HPDE6-E6E7 (cell line): Measurements from ENCODE around the gene NRL.

Experiments
- DNase-seq: peaks from one replicate; pipeline ENCODE4 v3.0.0; 2011; ENCODE audit warnings: missing footprints; ENCODE audit errors: extremely low spot score

Gene NRL

DNA sequence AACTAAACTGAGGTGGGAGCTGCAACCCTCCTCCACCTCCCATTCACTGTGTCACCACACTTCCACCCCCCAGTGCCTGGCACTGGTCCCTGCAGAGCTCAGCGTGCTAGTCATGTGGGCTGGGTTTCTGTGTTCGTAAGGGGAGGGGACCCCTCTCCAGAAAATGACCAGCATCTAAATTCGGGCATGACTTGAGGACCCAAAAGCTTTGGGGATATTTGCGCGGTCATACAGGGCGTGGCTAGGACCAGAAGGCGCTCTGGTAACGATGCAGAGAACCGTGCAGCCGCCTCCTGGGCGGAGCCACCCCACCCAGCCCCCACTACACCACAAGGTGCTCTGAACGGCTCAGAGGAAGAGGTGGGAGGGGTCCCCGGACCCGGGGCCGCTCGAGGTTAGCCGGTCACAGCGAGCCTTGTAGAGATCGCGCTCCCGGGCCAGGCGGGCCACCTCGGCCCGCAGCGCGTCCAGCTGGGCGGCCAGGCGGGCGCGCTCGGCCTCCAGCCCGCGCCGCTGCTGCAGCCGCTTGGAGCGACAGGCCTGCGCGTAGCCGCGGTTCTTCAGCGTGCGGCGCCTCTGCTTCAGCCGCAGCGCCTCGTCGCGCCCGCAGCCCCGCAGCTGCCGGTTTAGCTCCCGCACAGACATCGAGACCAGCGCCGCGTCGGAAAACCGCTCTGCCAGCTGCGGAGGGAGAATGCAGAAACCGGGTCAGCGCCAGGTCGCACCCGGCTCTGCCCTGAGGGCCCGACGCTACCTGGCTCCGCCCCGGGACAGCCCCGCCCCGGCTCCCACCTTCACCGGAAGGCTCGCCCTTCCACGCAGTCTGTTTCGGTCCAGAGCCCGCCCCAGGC lies 33.6 kb downstream of the NRL start:
- DNase-seq = peak; percentile 51

DNA sequence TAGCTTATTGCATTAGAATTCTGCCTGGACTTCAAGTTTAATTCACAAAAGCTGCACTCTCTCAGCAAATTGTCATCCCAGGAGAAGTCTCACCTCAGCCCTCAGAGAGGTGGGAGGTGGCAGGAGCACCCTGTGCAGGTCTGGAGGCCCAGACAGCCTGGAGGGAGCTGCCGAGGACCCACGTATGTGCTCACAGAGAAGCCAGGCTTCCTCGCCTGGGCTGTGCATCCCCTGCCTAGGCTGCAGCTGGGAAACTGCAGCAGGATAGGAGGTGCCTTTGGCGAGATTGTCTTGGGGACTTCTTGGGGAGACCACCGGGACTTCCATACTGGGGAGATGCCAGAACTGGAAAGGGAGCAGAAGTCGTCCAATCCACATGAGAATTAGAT lies 34.6 kb downstream of the NRL start:
- DNase-seq = no peak

DNA sequence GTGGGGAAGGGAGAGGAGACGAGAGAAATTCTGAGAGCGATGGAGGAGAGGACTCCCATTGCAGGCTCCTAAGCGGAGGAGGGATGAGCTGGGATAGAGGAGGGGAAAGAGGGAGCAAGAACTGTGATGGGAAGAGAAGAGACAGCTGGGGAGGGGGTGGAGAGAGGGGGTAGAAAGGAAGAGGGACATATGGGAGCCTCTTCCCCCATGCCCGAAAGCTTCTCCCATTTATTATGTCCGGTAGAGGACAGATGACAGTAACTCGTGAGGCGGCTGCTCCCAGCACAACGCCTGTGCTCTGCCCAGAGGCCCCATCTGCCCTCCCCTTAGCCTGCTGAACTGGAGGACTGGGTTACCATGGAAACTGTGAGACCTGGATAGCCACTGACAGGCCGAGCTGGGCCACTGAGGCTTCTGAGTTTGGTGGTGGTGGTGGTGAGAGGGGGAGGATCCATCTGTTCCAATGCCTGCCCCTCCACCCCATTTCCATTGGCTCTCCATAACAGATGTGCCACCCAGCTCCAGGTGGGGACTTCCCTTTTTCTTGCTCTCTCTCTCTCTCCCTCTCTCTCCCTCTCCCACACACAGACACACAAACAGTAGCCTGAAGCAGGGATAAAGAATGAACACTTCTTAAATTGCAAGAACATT lies 35.1 kb downstream of the NRL start:
- DNase-seq = no peak

DNA sequence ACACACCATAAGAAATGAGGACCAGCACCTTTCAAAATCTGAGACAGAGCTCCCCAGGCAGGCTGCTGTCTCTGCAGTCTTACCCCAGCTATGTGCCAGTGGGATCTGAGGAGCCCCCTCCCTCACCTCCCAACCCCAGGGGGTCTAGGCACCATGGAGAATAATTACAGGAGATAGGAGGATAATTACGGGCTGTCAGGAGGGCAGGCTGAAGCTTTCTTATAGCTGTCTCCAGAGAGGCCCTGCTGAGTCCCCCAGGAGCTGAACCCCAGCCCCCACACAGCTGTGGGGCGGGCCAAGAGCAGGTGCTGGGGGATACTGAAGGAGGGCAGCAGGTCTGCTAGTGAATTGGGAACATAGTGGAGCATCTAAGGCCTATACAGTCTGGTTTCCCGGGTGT lies 36.6 kb downstream of the NRL start:
- DNase-seq = no peak

DNA sequence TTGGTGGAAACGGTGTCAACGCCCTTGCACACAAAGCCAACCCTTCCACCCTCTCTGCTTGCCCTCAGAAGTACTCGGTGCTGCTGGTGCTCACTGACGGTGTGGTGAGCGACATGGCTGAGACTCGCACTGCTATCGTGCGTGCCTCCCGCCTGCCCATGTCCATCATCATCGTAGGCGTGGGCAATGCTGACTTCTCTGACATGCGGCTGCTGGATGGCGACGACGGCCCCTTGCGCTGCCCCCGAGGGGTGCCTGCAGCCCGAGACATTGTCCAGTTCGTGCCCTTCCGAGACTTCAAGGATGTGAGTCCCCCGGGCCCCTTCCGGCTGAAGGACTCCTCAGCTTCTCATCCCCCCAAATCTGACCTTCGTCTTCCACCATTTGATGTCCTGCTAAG lies 37.7 kb downstream of the NRL start:
- DNase-seq = no peak

DNA sequence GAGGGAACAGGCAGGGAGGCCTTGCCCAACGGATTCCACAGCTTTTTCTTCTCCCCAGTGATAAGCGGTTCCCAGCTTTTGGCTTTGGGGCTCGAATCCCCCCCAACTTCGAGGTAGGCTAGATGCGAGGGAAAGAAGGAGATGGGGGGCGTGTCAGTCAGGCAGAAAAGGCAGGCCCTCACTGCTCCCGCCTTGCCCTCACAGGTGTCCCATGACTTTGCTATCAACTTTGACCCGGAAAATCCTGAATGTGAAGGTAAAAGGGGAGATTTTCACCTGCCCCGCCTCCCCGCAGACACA lies 38.5 kb downstream of the NRL start:
- DNase-seq = no peak

DNA sequence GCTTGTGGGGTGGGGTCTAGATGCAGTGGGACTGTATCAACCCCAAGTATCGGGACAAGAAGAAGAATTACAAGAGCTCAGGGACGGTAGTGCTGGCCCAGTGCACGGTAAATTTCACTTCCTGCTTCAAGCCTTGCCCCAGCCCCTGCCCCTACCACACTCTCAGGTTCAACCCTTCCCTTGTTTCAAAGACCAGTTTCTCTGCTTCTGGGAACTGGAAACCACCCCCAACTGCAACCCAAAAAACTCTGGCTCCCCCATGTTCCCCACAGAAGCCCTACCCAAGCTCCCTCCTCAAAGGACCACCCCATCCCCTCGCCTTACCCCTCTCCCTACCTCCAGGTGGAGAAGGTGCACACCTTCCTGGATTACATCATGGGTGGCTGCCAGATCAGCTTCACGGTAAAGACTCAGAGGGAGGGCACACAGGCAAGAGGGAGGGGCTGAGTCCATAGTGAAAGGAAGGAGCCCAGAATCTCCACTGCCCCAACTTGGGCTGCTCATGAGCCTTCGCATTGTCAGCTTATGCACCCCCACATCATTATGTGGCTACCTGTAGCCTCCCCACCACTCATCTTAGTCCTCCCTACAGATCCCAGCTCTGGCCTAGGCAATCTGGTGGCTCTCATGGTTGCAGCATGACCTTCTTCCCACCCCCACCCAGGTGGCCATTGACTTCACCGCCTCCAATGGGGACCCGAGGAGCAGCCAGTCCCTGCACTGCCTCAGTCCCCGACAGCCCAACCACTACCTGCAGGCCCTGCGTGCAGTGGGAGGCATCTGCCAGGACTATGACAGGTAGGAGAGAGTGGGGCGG lies 39.1 kb downstream of the NRL start:
- DNase-seq = no peak

DNA sequence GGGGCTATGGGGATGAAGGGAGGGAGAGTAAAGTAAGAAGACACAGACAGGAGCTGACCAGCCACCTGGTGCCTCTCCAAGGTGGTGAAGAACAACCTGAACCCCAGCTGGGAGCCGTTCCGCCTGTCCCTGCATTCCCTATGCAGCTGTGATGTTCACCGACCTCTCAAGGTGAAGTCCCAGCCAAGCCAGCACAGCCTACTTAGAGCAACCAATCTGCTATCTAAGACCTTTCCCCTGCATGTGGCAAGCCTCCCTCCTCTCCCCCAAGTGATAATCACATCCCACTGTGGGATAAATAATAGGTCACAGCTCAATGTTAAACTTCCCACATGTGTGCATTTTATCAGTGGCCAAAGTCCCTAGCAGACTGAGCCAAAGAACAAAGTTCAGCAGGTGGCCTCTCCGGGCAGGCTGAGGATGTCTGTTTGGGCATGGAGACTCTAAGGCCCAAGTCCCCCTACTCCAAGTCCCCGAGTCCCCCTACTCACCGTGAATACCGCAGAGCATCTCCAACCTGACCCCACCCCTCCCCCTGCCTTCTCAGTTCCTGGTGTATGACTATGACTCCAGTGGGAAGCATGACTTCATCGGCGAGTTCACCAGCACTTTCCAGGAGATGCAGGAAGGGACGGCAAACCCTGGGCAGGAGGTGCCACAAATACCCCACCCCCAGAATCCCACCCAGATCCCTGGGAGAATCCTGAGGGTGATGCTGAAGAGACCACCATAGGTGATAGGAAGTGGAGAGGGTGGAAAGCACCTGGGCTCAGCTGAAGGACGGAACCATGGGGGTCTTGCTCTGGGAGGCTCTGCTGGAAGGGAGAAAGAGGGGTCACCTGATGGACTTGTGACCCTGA lies 39.9 kb downstream of the NRL start:
- no peak for DNase-seq

DNA sequence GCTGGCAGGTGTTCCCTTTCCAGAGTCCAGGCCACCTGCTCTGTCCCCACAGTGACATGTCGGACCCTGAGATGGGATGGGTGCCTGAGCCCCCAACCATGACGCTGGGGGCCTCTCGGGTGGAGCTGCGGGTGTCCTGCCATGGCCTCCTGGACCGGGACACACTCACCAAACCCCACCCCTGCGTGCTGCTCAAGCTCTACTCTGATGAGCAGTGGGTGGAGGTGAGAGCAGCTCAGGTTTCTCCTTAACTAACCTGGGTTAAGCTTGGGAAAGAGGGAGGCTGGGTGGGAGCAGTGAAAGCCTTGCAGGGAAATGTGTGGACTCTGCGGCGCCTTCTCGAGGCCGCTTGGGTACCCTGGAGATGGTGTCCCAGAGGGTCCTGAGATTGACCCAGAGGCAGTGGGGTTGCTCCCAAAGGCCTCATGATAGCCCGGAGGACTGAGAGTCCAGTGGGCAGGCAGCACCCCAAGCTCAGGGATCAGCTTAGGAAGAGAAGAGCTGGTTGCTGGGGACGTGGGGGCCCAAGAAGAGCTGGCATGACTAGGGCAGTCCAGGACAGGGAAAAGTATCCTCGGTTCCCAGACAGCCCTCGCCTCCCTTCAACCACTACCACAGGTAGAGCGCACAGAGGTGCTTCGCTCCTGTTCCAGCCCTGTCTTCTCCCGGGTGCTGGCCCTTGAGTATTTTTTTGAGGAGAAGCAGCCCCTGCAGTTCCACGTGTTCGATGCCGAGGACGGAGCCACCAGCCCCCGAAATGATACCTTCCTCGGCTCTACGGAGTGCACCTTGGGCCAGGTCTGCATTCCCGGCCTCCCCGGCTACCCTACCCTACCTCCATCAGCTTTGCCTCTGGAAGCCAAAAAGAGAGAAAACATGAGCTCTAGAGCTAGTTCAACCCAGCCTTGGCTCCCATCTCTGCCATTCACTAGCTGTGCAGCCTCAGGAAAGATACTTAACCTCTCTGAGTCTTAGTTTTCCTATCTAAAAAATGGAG lies 41.6 kb downstream of the NRL start:
- DNase-seq = no peak

DNA sequence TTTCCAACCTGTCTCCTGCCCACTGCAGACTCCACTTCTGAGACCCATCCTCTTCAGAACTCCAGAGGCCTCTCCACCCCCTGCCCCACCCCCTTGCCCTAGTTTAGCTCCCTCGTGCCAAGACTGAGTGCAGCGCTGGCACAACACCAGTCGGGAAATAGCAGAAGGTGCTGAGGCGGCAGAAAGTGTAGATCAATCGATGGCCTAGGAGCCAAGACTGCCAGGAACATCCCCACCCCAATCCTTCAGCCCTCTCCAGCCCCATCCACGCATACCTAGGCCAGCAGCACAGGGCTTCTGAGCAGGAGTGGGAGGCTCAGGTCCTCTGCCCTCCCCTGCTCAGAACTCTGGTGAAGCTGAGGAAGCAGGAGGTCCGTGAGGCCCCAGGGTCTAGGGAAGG lies 42.3 kb downstream of the NRL start:
- no peak for DNase-seq

DNA sequence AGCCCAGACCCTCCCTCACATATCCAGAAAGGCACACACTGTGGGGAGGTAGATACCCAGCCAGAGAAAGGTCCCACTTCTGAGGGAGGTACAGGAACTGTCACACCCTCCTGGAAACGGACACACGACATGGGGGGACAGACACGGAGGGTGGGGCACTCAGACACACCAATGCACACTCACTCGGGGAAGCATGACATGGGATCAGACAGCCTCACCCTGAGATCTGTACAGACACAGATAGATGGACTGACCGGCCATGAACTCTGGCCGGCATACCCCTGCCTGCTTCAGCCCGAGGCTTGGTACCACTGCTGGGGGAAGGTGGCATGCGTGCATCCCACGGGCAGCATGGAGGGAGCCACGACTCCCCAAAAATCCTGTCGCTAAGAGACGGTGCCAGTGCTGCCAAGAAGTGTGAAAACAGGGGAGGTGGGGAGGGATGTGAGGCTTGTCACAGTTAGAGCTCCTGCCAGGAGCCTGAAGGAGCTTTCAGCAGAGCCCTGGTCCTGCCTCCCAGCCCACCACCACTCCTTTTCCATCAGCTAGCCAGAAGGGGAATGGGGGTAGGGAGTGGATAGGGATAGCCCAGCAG lies 42.8 kb downstream of the NRL start:
- DNase-seq = no peak

DNA sequence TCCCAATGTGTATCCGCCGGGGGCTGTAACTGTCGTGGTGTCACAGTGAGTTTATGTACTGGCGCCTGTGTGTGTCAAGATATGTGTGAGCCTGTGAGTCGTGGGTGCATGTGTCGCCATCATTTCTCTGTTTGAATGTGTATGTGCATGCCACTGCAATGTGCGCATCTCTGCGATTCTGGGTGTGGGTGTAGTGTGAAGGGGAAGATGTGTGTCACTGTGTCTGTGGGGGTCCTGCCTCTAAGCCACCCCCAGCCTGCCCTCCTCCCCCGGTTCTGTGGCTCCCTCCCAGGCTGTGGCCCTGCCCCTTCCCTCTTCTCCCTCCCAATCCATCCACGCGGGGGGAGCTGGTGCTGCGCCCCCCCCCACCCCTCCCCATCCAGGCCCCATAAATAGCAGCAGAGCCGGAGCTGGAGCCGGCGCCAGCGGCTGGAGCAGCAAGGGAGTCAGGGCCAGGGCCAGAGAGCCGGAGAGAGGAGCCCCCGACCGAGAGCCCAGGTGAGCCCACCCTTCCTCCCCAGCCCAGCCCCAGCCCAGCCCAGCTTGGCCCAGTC lies 43.5 kb downstream of the NRL start, which contains the start of gene CPNE6:
TSS of gene CPNE6 (plus strand) at position 419 of the 554 bp plus-strand sequence. CDS start 1,375 bp downstream, outside the sequence.
- no peak for DNase-seq

DNA sequence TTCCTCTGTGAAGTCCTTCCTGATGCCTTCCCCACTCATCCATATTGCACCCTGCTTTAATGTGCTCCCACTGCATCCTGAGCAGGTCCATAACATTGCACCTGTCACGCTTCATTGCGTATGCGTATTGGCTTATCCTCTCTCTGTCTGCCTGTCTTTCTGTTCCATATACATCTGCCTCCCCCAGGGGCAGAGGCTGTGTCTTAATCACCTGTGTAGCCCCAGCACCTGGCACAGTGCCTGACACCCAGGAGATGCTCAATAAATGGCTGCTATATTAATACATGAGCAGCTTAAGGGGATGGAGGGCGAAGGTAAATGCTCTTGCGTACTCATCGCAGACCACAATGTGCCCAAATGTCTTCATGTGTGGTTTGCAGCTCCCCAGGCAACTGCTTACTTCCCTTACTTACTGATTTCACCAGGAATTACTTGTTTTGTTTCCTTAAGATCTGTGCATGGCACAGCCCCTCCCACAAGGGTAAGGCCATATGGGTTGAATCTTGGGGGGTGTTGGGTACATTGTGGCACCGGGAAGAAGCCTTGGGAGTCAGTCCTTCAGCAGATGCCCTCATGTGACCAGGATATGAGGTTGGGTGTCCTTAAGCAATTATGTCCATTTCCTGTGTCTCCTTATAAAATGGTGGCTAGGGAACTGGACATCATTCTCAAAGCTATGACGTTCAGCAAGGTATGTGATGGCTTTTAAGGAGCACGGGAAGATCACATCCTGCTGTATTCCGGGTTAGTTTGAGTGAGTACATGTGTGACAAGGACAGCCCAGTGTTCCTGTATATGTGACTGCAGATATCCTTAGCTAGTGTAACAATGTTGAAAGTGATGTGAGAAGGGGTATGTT lies 44.2 kb downstream of the NRL start:
- DNase-seq = no peak

DNA sequence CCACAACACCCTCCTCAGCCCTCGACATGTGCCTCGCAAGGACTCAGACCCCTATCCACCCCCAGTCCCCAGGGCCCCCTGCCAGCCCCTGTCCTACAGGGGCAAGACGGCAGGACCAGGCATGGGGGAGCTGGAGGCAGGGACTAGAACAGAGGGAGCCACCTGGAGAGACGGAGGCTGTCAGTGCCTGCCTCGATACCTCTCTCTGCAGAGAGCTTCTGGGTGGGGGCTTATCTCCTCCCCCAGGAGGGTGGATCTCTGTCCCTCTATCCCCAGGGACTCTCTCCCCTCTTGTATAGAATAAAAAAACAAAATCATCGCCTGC lies 45.4 kb downstream of the NRL start:
- DNase-seq = no peak

DNA sequence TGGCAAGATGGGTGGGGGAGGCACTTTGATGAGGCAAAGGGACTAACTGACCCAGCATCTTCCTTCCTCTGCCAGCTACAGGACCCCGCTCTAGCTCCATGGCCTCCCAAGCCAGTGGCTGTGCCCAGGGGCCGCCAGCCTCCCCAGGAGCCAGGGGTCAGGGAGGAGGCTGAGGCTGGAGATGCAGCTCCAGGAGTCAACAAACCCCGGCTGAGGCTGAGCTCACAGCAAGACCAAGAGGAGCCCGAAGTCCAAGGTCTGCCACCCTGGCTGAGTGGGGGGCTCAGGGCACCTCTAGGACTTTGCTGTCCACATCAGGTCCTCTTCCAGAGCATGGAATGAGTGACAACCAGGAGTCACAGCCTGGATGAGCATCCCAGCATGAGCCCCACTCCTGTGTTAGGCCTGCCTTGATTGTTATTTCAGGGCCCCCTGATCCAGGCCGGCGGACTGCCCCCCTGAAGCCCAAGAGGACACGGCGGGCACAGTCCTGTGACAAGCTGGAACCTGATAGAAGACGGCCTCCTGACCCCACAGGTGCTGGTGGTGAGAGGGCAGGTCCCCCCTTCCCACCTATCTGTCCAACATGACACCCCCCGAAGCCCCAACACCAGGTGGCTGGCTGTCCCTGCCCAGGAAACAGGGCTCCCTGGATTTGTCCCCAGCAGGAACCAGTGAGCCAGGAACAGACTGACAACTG lies 45.9 kb downstream of the NRL start:
- no peak for DNase-seq

DNA sequence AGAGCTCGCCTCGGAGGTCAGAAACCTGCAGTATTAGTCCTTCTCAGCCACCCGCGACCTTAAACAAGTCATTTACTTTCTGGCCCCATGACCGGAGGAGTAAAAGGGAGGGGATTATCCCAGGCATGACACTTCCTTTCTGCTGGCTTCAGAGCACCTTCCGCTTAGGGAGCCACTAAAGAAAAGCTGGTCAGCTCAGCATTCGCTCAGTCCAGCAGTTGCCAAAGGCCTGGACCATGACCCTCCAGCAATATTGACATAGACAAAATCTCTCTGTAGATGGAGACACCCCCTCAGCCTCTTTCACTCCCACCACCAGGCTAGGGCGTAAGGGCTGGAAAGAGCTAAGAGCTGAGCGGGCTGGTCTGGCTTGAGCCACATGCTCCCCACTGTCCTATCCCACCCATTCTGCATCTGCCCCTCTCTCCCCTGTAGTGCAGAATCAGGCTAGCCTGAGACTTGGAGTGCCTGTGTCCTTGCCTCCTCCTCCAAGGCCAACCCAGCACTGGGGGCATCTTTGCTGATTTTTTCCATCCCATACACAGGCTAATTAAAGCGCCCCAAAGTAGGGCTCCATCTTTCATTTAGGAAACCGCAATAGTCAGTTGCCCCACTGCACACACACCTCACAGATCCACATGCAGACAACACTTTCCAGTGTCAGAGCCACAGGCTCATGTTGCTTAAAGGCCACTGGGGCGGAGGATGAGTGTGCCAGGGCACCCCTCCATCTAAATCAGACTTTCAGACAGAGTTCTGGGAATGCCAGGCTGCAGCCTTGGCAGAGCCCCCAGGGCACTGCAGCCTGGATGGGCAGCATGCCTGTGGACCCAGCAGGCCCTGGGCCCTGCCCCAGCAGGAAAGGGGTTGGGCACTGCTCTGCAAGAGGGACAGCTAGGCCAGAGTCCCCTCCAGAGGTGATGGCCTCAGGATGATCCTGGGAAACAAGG lies 47.3 kb downstream of the NRL start:
- no peak for DNase-seq

DNA sequence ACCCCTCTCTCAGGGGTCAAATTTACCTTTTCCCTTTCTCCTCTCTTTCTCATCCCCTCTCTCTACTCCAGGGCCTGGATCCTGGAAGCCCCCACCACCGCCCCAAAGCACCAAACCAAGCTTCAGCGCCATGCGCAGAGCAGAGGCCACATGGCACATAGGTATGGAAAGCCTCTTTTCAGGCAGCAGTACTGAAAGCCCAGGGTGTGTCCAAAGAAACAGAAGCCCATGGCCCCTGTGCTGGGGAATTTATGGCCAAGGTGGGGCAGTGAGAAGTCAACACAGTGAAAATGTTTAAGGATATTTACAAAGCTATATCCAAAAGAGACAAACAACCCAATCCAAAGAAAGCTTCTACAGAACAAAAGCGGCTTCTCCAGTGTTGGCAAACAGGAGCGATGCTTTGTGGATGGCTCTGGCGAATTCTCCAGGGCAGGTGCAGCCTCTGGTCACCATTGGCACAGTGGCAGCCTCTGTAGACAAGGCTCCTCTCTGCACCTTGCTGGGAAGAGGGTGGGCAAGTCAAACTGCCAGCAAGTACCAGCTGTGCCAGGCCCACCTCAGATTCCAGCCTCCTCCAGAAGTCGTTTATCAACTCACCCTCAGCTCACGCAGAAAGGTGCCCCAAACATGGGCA lies 48.1 kb downstream of the NRL start:
- no peak for DNase-seq
